ENCODE results near the gene ICA1.

DNA sequence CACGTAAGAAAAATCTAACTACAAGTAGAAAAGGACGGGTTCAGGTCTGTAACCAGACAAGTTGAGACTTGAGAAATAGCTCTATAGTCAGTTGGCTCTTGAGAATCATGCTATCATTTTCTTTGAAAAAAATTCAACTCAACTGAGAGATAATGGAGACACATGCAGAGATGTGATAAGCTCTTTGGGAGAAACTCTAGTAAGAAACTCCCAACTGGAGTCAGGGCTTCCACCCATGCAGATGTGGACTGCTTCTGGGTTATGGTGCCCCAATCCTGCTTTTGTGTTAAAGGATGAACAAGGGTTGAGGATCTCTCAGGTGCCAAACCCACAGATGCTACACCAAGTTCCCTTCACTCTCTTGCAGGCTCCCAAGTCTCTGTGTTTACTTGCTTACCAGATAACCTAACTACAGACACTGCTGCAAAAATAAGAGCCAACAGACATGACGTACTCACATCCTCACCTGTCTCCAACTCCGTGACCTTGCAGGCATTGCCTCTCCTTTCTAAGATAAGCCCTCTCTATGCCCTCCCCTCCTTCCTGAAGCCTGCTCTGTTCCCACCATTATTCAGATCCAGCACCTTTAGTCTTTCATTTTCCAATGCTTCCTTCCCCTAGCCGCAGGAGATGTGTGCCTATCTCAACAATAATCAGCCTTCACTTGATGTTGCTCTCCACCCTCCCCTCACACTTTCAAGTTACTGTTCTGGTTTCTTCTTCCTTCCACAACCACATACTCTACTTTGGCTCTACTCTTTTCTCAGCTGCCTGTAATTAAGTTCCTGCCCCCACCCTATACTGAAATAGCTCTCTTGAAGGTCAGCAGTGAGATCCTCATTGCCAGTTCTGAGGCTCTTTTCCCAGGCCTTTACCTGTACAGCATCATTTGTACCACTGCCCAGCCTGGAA, 130.0 kb downstream of the ICA1 start:
- TF ChIP-seq, protein P1, sequence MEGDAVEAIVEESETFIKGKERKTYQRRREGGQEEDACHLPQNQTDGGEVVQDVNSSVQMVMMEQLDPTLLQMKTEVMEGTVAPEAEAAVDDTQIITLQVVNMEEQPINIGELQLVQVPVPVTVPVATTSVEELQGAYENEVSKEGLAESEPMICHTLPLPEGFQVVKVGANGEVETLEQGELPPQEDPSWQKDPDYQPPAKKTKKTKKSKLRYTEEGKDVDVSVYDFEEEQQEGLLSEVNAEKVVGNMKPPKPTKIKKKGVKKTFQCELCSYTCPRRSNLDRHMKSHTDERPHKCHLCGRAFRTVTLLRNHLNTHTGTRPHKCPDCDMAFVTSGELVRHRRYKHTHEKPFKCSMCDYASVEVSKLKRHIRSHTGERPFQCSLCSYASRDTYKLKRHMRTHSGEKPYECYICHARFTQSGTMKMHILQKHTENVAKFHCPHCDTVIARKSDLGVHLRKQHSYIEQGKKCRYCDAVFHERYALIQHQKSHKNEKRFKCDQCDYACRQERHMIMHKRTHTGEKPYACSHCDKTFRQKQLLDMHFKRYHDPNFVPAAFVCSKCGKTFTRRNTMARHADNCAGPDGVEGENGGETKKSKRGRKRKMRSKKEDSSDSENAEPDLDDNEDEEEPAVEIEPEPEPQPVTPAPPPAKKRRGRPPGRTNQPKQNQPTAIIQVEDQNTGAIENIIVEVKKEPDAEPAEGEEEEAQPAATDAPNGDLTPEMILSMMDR (IDR thresholded peaks at IDR 0.05; ENCODE audit: low read depth, low read length, missing input control) = no peak
- TF ChIP-seq TAF1 (conservative IDR thresholded peaks at IDR 0.05) = no peak
- TF ChIP-seq, protein P2, sequence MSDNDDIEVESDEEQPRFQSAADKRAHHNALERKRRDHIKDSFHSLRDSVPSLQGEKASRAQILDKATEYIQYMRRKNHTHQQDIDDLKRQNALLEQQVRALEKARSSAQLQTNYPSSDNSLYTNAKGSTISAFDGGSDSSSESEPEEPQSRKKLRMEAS (IDR thresholded peaks at IDR 0.05) = no peak
- TF ChIP-seq RAD21 (IDR thresholded peaks at IDR 0.05) = no peak
- TF ChIP-seq RXRA (IDR thresholded peaks at IDR 0.05) = no peak
- TF ChIP-seq HNF4A (conservative IDR thresholded peaks at IDR 0.05) = no peak
- TF ChIP-seq GABPA (IDR thresholded peaks at IDR 0.05 in 1 of 2, conservative IDR thresholded peaks at IDR 0.05 in 1 of 2) = no peak
- no peak for TF ChIP-seq JUND (IDR thresholded peaks at IDR 0.05)
- no peak for TF ChIP-seq REST (IDR thresholded peaks at IDR 0.05)
